Cardiac muscle cell (in vitro differentiated cells and primary cell): Measurements from ENCODE around the gene CCDC178. TPM values are rescaled to one million over a fixed set of nuclear protein-coding genes. Genes with fewer than 3 reads are reported as not detected.
A peak's percentile ranks its signal among the peaks of the same experiment; 100 is the strongest.

Experiments used
- DNase-seq, 2 donors: peaks; one replicate each; pipeline versions ENCODE4 v3.0.0 to v3.0.0-alpha.2; 2010 to 2017; ENCODE audit warnings: low read depth in 1 of 2, low spot score in 1 of 2
- H3K27ac ChIP-seq: fragments of 200-600 bp; sonication (generic); 2 replicates; pipeline ENCODE4 v1.5.1; 2016
- H3K27me3 ChIP-seq: fragments of 200-600 bp; sonication (generic); 2 replicates; pipeline ENCODE4 v1.6.0; 2016; ENCODE audit warnings: control low read depth
- H3K36me3 ChIP-seq: fragments of 200-600 bp; sonication (generic); 2 replicates; pipeline ENCODE4 v1.5.1; 2016; ENCODE audit warnings: control low read depth
- H3K4me1 ChIP-seq: fragments of 200-600 bp; sonication (generic); 2 replicates; pipeline ENCODE4 v1.8.1; 2017; ENCODE audit warnings: low read depth, mild to moderate bottlenecking, mixed run types
- H3K4me3 ChIP-seq: fragments of 200-600 bp; sonication (generic); 2 replicates; pipeline ENCODE4 v1.5.1; 2016; ENCODE audit warnings: mild to moderate bottlenecking
- H3K9me3 ChIP-seq: fragments of 200-600 bp; sonication (generic); 2 replicates; pipeline ENCODE4 v1.5.1; 2017; ENCODE audit warnings: low read depth, mild to moderate bottlenecking, control low read depth
- CTCF ChIP-seq: IDR thresholded peaks from 2 replicates; pipeline ENCODE4 v1.5.1; 2012; ENCODE audit warnings: low read depth, mild to moderate bottlenecking, low read length
- polyA plus RNA-seq: library from polyadenylated mRNA; unstranded; fragments of >200 nt; fragmentation: Nextera tagmentation; extraction: Ambion mirVana; gene quantifications from 2 replicates; pipeline ENCODE4 v1.2.1, GENCODE V29; 2016
- total RNA-seq: library from RNA; depleted of rRNA; stranded (reverse); fragments of >200 nt; gene quantifications from 2 replicates; pipeline ENCODE4 v1.2.3, GENCODE V29; 2016

Gene CCDC178
- total and polyA plus RNA-seq, 2 experiments from 2014 or later: 0.82 TPM; not detected in 1

- TF ChIP-seq CTCF: no peak
- H3K4me3 ChIP-seq: no peak overlapping the region
- DNase-seq: no peak
- H3K27me3 ChIP-seq: no peaks in the 10 kb centered on the region
- no peaks in the 10 kb centered on the region for H3K9me3 ChIP-seq
- no peak overlapping the region for H3K27ac ChIP-seq
- no peaks in the 10 kb centered on the region for H3K36me3 ChIP-seq
- H3K4me1 ChIP-seq: no peaks in the 10 kb centered on the region
Observed at GRCh38 chr18:33128581-33128980, 311.9 kb downstream of the CCDC178 start.

GRCh38 chr18:33123862-33124518, 316.5 kb downstream of the CCDC178 start:
- TF ChIP-seq CTCF: no peak
- no peaks in the 10 kb centered on the region for H3K36me3 ChIP-seq
- no peak overlapping the region for H3K27ac ChIP-seq
- H3K4me3 ChIP-seq: no peak overlapping the region
- H3K27me3 ChIP-seq: no peaks in the 10 kb centered on the region
- no peaks in the 10 kb centered on the region for H3K9me3 ChIP-seq
- no peak for DNase-seq
- no peaks in the 10 kb centered on the region for H3K4me1 ChIP-seq

- TF ChIP-seq CTCF: no peak
- no peak overlapping the region for H3K4me3 ChIP-seq
- no peaks in the 10 kb centered on the region for H3K9me3 ChIP-seq
- no peak overlapping the region for H3K27ac ChIP-seq
- H3K27me3 ChIP-seq: no peaks in the 10 kb centered on the region
- peak in 1 of 2 donors; percentile 1 for DNase-seq
- H3K36me3 ChIP-seq: no peaks in the 10 kb centered on the region
- no peaks in the 10 kb centered on the region for H3K4me1 ChIP-seq
Observed at GRCh38 chr18:33116376-33116775, 324.1 kb downstream of the CCDC178 start.

DNA sequence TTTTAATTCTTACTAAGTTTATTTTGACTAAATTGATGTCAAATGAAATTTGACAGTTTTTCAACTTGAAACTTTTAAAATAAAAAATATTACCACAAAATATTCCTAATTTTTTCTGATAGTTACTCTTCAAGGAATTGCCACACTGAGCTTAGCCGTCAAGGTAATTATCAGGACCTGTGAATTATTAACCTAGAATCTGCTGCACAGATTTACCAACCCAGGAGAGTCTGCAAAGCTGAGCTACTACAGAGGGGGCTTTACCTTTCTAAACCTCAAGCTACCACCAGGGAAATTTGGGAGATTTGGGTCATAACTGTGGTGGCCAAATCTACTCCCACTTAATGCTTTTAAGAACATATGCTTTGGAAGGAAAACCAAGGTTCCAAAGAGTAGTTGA, 324.6 kb downstream of the CCDC178 start:
- Histone ChIP-seq H3K27ac (no peak overlapping the region), H3K4me1 (no peaks in the 10 kb centered on the region), H3K27me3 (no peaks in the 10 kb centered on the region), H3K4me3 (no peak overlapping the region), H3K36me3 (no peaks in the 10 kb centered on the region), H3K9me3 (no peaks in the 10 kb centered on the region)
- TF ChIP-seq CTCF: no peak
- DNase-seq: no peak

GRCh38 chr18:33115476-33115875, 325.0 kb downstream of the CCDC178 start:
- DNase-seq: no peak
- Histone ChIP-seq H3K27ac (no peak overlapping the region), H3K36me3 (no peaks in the 10 kb centered on the region), H3K4me1 (no peaks in the 10 kb centered on the region), H3K27me3 (no peaks in the 10 kb centered on the region), H3K9me3 (no peaks in the 10 kb centered on the region), H3K4me3 (no peak overlapping the region)
- TF ChIP-seq CTCF: no peak
